ENCODE data around the gene SLC39A11. TPM values are rescaled to one million over a fixed set of nuclear protein-coding genes. Genes with fewer than 3 reads are reported as not detected.
A peak's percentile ranks its signal among the peaks of the same experiment; 100 is the strongest.

Gene SLC39A11
- total RNA-seq, 1 experiment from 2014 or later: 15.2 TPM

DNA sequence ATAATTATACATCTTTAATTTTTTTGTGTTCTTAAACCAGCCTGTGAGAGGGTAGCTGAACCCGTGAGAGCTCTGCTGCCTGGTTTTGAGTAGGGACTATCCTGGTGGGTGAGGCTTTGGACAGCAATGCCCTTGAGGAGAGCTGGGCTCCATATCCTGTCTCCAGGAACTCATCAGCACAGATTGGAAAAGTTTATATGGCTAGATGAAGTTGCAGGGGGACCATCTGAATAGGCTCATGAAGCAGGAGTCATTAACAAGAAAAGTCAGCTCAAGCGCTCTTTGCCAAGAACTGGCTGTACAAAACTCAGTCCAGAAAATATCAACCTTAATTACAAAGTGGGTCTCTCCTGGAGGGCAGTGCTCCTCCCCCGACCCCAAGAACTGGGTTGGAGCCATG lies 38.5 kb upstream of the SLC39A11 start:
- Histone ChIP-seq H3K79me2 (ENCODE audit: insufficient read depth, low read length) (no peaks in the 10 kb centered on the region), H2BK5ac (ENCODE audit: insufficient read length, low read length) (no peak overlapping the region), H4K8ac (replicated peaks; ENCODE audit: insufficient read length, low read depth, low read length) (no peak overlapping the region), H3T11ph (ENCODE audit: low read length) (no peak overlapping the region), H3K79me1 (ENCODE audit: insufficient read depth, low read depth, low read length, poor library complexity, severe bottlenecking) (no peaks in the 10 kb centered on the region), H4K20me1 (ENCODE audit: control insufficient read depth, insufficient read depth, insufficient read length) (no peaks in the 10 kb centered on the region), H2BK120ac (ENCODE audit: low read depth, low read length, poor library complexity, severe bottlenecking) (no peak overlapping the region), H3K18ac (ENCODE audit: insufficient read length, low read depth, low read length) (no peak overlapping the region), H2AK5ac (ENCODE audit: insufficient read length, low read length) (no peak overlapping the region), H3K56ac (ENCODE audit: insufficient read length, low read depth, low read length) (no peak overlapping the region), H3K9ac (ENCODE audit: extremely low read depth, insufficient read length, low read length) (no peak overlapping the region), H4K5ac (ENCODE audit: insufficient read length, low read depth, low read length) (no peak overlapping the region), H4K91ac (ENCODE audit: insufficient read length, low read depth, low read length) (no peak overlapping the region), H3K4ac (ENCODE audit: low read depth, low read length) (no peak overlapping the region), H3K27ac (ENCODE audit: insufficient read length, low read depth, low read length) (no peak overlapping the region), H3K23ac (ENCODE audit: insufficient read length, low read depth, low read length) (no peak overlapping the region), H3K9me3 (ENCODE audit: control insufficient read depth, low read depth, low read length) (no peaks in the 10 kb centered on the region), H2BK20ac (ENCODE audit: low read depth, low read length, poor library complexity, severe bottlenecking) (no peak overlapping the region), H2BK15ac (ENCODE audit: low read depth, low read length) (no peak overlapping the region), H2BK12ac (ENCODE audit: insufficient read length, low read depth, low read length) (no peak overlapping the region), H3K27me3 (ENCODE audit: insufficient read depth, low read length) (no peaks in the 10 kb centered on the region), H3K14ac (ENCODE audit: insufficient read depth, low read length) (no peak overlapping the region), H3K23me2 (ENCODE audit: insufficient read length, low read depth, low read length, poor library complexity, severe bottlenecking) (no peaks in the 10 kb centered on the region), H2AFZ (ENCODE audit: low read length) (no peak overlapping the region), H3K4me2 (ENCODE audit: insufficient read depth, insufficient read length, low read length) (no peak overlapping the region), H3K4me1 (ENCODE audit: insufficient read depth, low read length) (peaks cover 3% of the 10 kb centered on the region; the same call in 1 of the 2 replicates)
- Mint-ChIP-seq H3K27ac (no peak overlapping the region; a peak in 1 of 7 replicates), H3K27me3 (ENCODE audit: low read depth) (peaks cover 4% of the 10 kb centered on the region; the same call in 1 of the 2 replicates), H3K9me3 (no peaks in the 10 kb centered on the region), H3K4me1 (peaks cover 14 to 24% of the 10 kb centered on the region in 2 experiments), H3K4me3 (peak overlapping the region in 1 of 2 experiments; percentile 9; a peak in 1 of 5 replicates), H3K36me3 (ENCODE audit: insufficient read depth in 1 of 3, low read depth in 3 of 3) (no peaks in the 10 kb centered on the region)
- whole genome bisulfite sequencing (ENCODE audit: extremely low coverage, insufficient read length, low lambda C conversion rate): no CpG with 5 or more reads among the region's 3 CpGs
- TF ChIP-seq, protein P1, sequence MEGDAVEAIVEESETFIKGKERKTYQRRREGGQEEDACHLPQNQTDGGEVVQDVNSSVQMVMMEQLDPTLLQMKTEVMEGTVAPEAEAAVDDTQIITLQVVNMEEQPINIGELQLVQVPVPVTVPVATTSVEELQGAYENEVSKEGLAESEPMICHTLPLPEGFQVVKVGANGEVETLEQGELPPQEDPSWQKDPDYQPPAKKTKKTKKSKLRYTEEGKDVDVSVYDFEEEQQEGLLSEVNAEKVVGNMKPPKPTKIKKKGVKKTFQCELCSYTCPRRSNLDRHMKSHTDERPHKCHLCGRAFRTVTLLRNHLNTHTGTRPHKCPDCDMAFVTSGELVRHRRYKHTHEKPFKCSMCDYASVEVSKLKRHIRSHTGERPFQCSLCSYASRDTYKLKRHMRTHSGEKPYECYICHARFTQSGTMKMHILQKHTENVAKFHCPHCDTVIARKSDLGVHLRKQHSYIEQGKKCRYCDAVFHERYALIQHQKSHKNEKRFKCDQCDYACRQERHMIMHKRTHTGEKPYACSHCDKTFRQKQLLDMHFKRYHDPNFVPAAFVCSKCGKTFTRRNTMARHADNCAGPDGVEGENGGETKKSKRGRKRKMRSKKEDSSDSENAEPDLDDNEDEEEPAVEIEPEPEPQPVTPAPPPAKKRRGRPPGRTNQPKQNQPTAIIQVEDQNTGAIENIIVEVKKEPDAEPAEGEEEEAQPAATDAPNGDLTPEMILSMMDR (conservative IDR thresholded peaks at IDR 0.05): no peak
- DNase-seq: no peak
